ENCODE data around the gene MAP3K20. TPM values are rescaled to one million over a fixed set of nuclear protein-coding genes. Genes with fewer than 3 reads are reported as not detected.

Gene MAP3K20
- total RNA-seq, 3 donors from 2014 or later: 8.8 to 238 (median 30.5) TPM

- no peak for TF ChIP-seq CTCF (IDR thresholded peaks at IDR 0.05)
- no peaks in the 10 kb centered on the region for H3K36me3 ChIP-seq (ENCODE audit: low read depth)
- ATAC-seq: peak; percentile 79
- DNase-seq: peak in 1 of 3 donors; percentile 20
- intact Hi-C loops (cut with DNase I, micrococcal nuclease): no loop called here
- no peak overlapping the region for H3K4me3 ChIP-seq
- peaks cover 4% of the 10 kb centered on the region for H3K4me1 ChIP-seq (ENCODE audit: low read depth)
- no peaks in the 10 kb centered on the region for H3K9me3 ChIP-seq
These were observed 188.5 kb downstream of the MAP3K20 start for GRCh38 chr2:173264151-173264550.

- no peak overlapping the region for H3K4me3 ChIP-seq
- H3K9me3 ChIP-seq: no peaks in the 10 kb centered on the region
- H3K36me3 ChIP-seq (ENCODE audit: low read depth): no peaks in the 10 kb centered on the region
- DNase-seq (no peak), ATAC-seq (peak; percentile 74)
- TF ChIP-seq CTCF (IDR thresholded peaks at IDR 0.05): no peak
- peaks cover 4% of the 10 kb centered on the region for H3K4me1 ChIP-seq (ENCODE audit: low read depth)
- intact Hi-C loops (cut with DNase I, micrococcal nuclease): no loop called here
These were observed 189.1 kb downstream of the MAP3K20 start for GRCh38 chr2:173264603-173265366.

- intact Hi-C loops (cut with DNase I, micrococcal nuclease): no loop called here
- Histone ChIP-seq H3K36me3 (ENCODE audit: low read depth) (no peaks in the 10 kb centered on the region), H3K9me3 (peaks cover 2% of the 10 kb centered on the region), H3K4me3 (no peak overlapping the region), H3K4me1 (ENCODE audit: low read depth) (no peaks in the 10 kb centered on the region)
- no peak for TF ChIP-seq CTCF (IDR thresholded peaks at IDR 0.05)
- DNase-seq (no peak), ATAC-seq (no peak)
These were observed 195.5 kb downstream of the MAP3K20 start for GRCh38 chr2:173271135-173271534.

- ATAC-seq: peak; percentile 65
- H3K36me3 ChIP-seq (ENCODE audit: low read depth): no peaks in the 10 kb centered on the region
- no peaks in the 10 kb centered on the region for H3K4me1 ChIP-seq (ENCODE audit: low read depth)
- no peak for DNase-seq
- intact Hi-C loops (cut with DNase I, micrococcal nuclease): no loop called here
- no peak for TF ChIP-seq CTCF (IDR thresholded peaks at IDR 0.05)
- H3K4me3 ChIP-seq: no peak overlapping the region
- peaks cover 2% of the 10 kb centered on the region for H3K9me3 ChIP-seq
These were observed 196.2 kb downstream of the MAP3K20 start for GRCh38 chr2:173271825-173272224.

- ATAC-seq: no peak
These were observed 197.2 kb downstream of the MAP3K20 start for GRCh38 chr2:173272849-173273248.

More at GRCh38 chr2:173272849-173273248, 197.2 kb downstream of the MAP3K20 start:
- no peak for TF ChIP-seq CTCF (IDR thresholded peaks at IDR 0.05)
- Histone ChIP-seq H3K4me3 (no peak overlapping the region), H3K9me3 (peaks cover 2% of the 10 kb centered on the region), H3K4me1 (ENCODE audit: low read depth) (no peaks in the 10 kb centered on the region), H3K36me3 (ENCODE audit: low read depth) (no peaks in the 10 kb centered on the region)
- no peak for DNase-seq
- intact Hi-C loops (cut with DNase I, micrococcal nuclease): no loop called here
